Epidermal melanocyte (primary cell): ENCODE results near the gene ZNF614.
A peak's percentile ranks its signal among the peaks of the same experiment; 100 is the strongest.
"Not testable (repeated sequence)": the region's sequence is repeated elsewhere in the genome, so short reads cannot be mapped to it uniquely, and the experiment has no call there.

ENCODE experiments used
- DNase-seq: peaks from one replicate; pipeline ENCODE4 v3.0.0; 2011; ENCODE audit warnings: low spot score; ENCODE audit not compliant: insufficient read length

ZNF614 gene

DNA sequence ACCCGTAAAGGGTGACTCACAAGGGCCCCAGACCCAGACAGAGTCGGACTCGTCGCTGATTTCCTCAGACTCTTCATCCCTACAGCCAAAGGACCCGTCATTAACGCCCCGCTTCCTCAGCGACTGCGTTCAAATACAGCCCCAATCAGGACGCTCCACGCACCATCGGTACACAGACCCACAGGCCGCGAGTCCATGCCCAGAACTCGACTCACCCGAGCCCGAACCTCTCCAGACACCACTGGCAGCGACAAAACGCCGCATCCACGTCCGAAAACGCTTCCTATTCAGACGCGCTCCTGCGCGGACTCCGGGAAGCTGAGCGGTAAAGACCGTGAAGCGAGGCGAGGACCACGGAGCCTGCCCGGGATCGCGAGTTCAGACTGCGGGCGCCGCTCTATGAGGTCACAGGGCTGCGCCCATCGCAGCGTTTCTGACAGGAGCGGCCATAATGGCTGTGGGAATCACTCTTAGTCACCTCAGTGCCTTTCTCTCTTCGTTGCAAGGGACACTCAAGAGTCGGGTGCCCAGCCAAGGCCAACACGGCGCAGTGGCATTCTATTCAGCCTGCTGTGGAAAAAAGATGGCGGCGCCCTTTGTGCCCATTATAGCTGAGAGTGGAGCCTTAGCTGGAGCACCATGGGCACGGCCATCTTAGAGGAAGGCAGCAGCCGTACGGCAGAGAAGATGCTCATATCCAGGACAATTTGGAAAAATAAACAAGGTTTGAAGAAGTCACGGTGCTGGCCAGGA is at the start of gene ZNF614:
Gene ZNF614 (minus strand): TSS at position 353 of the 753 bp plus-strand sequence. CDS start 2,634 bp downstream, outside the sequence.
- DNase-seq = peak; percentile 82

DNA sequence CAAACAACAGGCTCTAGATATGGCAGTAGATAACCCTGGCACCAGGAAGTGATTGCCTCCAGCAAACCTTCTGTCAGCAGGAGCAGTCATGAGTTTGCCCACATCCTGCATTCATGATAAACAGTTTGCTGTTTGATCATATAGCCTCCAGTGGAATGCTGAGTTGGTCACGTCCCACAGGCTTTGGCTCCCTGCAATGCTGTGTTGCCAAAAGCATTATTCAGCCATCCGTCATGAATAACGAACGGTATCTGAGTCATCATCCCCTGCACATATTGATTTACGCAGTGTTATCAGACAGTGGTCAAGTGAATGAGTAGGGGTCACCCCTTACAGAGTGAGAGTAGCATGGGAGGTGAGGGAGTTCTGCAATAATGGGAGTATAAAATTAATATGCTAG is 42.3 kb upstream of the ZNF614 start:
- no peak for DNase-seq

DNA sequence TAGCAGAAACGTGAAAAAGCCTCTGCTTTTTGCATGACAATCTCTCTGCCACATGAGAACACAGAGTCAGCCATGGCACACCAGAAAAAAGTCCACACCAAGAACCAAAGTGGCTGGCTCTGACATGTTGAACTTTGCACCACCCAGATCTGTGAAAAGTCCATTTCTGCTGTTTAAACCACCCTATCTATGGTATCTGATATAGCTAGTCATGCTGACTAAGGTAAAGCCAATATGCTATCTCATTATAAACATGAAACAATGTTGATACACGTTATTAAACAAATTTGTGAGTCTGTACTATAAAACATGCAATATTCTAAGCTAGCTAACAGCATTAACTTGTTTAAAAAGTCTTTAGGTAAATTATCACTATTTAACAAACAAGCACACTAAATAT is 41.5 kb upstream of the ZNF614 start:
- DNase-seq = no peak

GRCh38 chr19:52066258-52066863 is 38.2 kb upstream of the ZNF614 start:
- no peak for DNase-seq

- no peak for DNase-seq
Measured at GRCh38 chr19:52065399-52065798, 37.2 kb upstream of the ZNF614 start.

DNA sequence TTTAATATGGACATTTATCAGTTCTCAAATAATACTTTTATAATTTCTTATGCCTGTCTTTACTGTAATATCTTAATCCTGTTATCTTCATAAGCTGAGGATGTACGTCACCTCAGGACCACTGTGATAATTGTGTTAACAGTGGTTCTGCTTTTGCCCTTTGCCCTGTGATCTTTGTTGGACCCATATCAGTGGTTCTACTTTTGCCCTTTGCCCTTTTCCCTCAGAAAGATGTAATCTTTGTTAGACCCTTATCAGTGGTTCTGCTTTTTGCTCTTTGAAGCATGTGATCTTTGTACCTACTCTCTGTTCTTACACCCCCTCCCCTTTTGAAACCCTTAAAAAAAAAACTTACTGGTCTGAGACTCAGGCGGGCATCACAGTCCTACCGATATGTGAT is 28.3 kb upstream of the ZNF614 start:
- DNase-seq = not testable (repeated sequence)

DNA sequence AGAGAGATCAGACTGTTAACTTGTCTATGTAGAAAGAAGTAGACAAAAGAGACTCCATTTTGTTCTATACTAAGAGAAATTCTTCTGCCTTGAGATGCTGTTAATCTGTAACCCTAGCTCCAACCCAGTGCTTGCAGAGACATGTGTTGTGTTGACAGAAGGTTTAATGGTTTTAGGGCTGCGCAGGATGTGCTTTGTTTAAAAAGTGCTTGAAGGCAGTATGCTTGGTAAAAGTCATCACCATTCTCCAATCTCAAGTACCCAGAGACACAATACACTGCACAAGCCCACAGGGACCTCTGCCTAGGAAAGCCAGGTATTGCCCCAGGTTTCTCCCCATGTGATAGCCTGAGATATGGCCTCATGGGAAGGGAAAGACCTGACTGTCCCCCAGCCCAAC is 23.6 kb upstream of the ZNF614 start:
- DNase-seq = not testable (repeated sequence)

DNA sequence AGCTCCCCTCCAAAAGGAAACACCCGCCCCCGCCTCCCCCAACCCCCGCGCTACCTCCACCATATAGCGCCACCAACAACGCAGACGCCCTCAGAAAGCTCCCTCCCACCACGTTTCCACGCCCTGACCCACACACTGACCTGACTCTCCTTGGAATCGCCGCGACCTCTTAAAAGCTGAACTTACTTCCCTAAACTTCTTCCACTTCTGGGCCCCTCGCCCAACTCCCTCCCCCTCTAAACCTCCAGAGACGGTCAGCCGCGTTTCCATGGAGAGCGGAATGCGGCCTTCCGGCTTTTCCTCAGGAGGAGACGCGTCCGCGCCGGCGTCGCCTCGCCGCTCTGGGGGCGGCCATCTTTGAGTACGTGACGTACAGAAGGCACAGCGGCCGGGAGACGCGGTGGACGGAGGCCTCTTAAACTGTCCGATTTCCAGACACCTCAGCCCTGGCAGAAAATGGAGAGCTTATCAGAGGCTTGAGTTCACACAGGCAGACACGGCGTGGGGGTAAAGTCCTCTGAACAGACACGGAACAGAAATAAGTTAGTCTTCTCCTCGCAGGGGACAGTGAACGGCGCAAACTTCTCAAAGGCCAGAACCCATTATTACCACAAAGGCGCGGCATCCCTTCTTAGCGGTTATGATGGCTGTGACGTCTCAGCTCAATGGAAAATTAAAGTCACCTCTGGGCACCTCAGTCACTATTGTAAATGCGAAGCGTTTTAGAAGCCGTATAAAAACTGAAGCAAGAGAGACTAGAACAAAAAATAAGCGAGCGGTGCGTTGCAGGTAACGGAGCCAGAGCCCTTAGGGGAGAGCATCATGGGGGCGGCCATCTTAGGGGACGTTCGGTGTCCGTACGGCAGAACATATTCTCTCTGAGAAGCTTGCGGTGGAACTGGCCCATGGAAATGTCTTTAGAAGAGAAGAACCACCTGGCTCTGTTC is 20.6 kb upstream of the ZNF614 start, which contains the start of gene ZNF432:
Gene ZNF432 (minus strand): TSS at position 284 of the 947 bp plus-strand sequence. CDS start 1,970 bp downstream, outside the sequence.
- DNase-seq = peak; percentile 79

- DNase-seq = no peak
Measured at GRCh38 chr19:52039169-52039568, 11.0 kb upstream of the ZNF614 start.

GRCh38 chr19:52034051-52034728 is 6.0 kb upstream of the ZNF614 start:
- no peak for DNase-seq

DNA sequence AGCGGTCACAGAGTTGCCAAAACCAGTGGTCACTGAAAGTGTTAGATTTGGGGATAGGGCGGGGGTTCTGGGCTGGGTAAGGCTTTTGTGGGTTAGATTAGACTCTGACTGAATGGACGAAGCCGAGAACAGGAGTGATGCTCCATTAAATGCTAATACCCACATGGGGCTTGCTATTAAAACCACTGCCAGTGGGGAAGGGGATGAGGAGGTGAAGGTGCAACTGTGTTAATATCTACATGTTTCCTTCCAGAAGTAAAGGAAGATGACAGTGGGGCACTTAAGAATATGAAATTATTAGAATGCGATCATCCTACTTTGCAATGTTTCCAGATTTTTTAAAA is 573 bp upstream of the ZNF614 start:
- peak; percentile 23 for DNase-seq

DNA sequence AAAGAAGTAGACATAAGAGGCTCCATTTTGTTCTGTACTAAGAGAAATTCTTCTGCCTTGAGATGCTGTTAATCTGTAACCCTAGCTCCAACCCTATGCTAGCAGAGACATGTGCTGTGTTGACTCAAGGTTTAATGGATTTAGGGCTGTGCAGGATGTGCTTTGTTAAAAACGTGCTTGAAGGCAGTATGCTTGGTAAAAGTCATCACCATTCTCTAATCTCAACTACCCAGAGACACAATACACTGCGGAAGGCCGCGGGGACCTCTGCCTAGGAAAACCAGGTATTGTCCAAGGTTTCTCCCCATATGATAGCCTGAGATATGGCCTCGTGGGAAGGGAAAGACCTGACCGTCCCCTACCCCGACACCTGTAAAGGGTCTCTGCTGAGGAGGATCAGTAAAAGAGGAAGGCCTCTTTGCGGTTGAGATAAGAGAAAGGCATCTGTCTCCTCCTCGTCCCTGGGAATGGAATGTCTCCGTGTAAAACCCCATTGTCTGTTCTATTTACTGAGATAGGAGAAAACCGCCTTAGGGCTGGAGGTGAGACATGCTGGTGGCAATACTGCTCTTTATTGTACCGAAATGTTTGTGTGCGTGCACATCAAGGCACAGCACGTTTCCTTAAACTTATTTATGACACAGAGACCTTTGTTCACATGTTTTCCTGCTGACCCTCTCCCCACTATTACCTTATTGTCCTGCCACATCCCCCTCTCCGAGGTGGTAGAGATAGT is 1.8 kb downstream of the ZNF614 start:
- DNase-seq = not testable (repeated sequence)

DNA sequence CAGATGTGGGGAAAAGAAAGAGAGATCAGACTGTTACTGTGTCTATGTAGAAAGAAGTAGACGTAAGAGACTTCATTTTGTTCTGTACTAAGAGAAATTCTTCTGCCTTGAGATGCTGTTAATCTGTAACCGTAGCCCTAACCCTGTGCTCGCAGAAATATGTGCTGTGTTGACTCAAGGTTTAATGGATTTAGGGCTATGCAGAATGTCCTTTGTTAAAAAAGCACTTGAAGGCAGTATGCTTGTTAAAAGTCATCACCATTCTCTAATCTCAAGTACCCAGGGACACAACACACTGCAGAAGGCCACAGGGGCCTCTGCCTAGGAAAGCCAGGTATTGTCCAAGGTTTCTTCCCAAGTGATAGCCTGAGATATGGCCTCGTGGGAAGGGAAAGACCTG is 3.7 kb downstream of the ZNF614 start:
- not testable (repeated sequence) for DNase-seq

- no peak for DNase-seq
Measured at GRCh38 chr19:52022193-52022592, 6.0 kb downstream of the ZNF614 start.

DNA sequence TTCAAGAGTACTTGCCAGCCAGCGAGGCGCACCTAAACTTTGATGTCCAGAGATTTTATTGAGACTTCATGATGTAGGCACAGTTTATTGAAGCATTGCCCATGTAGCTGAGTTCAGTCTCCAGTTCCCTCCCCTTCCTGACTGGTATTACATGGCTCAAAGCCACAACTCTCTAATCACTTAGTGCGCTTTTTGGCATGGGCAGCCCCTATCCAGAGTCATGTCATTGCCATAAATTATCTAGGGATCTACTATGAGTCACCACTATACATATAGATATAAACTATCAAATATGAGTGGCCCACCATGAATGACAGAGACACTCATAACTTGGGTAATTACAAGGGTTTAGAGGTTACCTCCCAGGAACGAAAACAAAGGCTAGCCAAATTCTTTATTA is 7.7 kb downstream of the ZNF614 start:
- no peak for DNase-seq

GRCh38 chr19:52010674-52011073 is 17.5 kb downstream of the ZNF614 start:
- DNase-seq = no peak

DNA sequence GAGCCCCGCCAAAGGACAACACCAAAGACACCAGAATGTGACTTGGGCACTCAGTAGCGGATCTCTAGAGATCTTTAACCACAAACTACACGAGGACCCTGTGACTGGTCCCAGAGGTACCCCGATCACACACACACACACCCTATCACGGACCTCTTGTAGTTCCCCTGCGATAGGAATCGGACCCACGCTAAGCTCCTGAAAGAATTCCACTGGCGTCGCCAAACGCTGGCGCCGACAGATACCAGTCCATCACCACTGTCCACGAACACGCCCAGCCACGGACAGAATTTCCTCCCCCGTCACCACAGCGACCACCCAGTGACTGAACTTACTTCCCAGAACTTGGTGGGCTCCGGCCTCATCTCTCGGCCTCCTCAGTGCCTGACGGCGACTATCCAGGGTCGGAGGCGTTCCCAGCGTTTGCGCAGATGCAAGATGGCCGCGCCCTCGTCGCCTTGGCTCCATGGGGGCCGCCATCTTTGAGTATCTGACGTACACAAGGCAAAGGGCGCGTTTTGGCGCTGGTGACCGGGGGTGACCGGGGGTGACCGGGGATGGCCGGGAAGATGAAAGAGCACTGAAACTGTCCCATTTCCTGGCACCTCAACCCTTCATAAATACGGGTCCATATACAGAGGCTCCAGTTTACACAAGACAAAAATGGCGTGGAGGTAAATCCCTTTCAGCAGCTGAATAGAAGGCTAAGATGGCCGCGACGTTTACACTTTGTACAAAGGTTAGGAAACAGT is 20.2 kb downstream of the ZNF614 start, which contains the start of gene ZNF615:
Gene ZNF615 (minus strand): TSS at position 406 of the 752 bp plus-strand sequence. CDS start 4,500 bp downstream, outside the sequence.
- peak; percentile 58 for DNase-seq

- DNase-seq = no peak
Measured at GRCh38 chr19:52007451-52007805, 20.8 kb downstream of the ZNF614 start.

DNA sequence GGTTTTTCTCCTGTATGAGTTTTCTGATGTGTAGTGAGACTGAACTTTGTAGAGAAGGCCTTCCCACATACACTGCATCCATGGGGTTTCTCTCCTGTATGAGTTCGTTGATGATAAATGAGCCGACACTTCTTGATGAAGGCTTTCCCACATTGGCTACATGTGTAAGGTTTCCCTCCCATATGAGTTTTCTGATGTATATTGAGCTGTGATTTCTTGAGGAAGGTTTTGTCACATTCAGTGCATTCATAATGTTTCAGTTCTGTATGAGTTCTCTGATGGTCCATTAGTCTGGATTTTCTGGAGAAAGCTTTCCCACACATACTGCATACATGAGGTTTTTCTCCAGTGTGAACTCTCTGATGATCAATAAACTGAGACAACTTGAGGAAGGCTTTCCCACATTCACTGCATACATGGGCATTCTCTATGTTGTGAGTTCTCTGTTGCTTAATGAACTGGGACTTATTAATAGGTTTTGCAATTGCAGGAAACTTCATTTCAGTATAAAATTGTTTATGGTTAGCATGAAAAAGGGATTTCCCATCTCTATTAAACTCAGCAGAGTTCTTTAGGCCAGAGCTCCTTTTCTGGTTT is 34.0 kb downstream of the ZNF614 start:
- DNase-seq = no peak
